ENCODE results near the gene OR6K2.

DNA sequence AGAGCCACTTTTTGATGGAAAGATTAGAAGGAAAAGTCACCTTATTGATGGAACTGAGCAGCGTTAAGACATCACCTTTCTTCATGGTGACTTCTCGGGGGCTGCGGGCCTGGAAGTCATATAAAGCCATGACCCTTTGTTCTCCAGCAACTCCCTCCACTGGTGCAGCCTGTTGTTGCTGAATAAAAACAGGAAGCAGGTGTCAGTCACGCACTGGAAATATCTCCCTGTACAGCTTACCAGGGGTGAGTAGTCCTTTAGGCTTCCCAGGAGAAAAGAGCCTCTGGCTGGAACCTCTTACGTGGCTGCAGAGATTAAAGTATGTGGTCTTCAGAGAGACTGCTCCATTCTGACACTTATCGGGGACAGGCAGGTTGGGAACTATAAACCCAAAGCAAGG, 45.9 kb downstream of the OR6K2 start:
- no peak for TF ChIP-seq POLR2AphosphoS5 (IDR thresholded peaks at IDR 0.05; ENCODE audit: low read depth, low read length)
- TF ChIP-seq CTCF (IDR thresholded peaks at IDR 0.05) = no peak
- TF ChIP-seq TCF7L2 (IDR thresholded peaks at IDR 0.05; ENCODE audit: low read depth, low read length) = no peak
- no peak for TF ChIP-seq REST (IDR thresholded peaks at IDR 0.05; ENCODE audit: insufficient read depth in 1 of 2, low read depth in 2 of 2, low read length in 1 of 2)
- no peak for TF ChIP-seq SIN3A (IDR thresholded peaks at IDR 0.05; ENCODE audit: borderline replicate concordance, insufficient read depth, low read depth, low read length)

Measured in Panc1 (cell line).